Coronary artery (tissue), 2 donors: ENCODE data around the gene UBR4.

Experiments used
- DNase-seq: peaks from one replicate; pipeline ENCODE4 v3.0.0-alpha.2; 2017; ENCODE audit warnings: low spot score
- H3K27ac ChIP-seq, 2 donors: fragments of 200-600 bp; sonication (generic); one replicate each; pipeline ENCODE4 v1.5.1; 2016 to 2019
- H3K4me3 ChIP-seq: fragments of 200-600 bp; sonication (generic); 2 replicates; pipeline ENCODE4 v1.5.1; 2016; ENCODE audit warnings: mild to moderate bottlenecking, moderate library complexity
- TF ChIP-seq, protein P1 (sequence below): fragments of 200-600 bp; sonication (generic); IDR thresholded peaks from one replicate; pipeline ENCODE4 v1.5.1; 2019; ENCODE audit warnings: antibody characterized with exemption

Gene UBR4

DNA sequence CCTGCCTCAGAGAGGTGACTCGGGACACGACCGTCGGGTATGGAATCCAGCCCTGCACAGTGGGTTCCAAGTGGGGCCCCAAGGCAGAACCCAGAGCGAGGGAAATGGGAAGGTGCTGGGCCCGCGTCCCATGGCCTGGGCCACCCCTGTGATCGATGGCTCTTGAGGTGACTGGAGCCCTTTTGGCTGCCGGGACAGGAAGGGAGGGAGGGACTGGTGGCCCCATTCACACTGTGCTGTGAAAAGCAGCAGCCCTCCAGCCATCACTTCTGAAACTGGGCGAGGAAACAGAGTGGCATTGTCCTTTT, 143.2 kb downstream of the UBR4 start:
- TF ChIP-seq, protein P1, sequence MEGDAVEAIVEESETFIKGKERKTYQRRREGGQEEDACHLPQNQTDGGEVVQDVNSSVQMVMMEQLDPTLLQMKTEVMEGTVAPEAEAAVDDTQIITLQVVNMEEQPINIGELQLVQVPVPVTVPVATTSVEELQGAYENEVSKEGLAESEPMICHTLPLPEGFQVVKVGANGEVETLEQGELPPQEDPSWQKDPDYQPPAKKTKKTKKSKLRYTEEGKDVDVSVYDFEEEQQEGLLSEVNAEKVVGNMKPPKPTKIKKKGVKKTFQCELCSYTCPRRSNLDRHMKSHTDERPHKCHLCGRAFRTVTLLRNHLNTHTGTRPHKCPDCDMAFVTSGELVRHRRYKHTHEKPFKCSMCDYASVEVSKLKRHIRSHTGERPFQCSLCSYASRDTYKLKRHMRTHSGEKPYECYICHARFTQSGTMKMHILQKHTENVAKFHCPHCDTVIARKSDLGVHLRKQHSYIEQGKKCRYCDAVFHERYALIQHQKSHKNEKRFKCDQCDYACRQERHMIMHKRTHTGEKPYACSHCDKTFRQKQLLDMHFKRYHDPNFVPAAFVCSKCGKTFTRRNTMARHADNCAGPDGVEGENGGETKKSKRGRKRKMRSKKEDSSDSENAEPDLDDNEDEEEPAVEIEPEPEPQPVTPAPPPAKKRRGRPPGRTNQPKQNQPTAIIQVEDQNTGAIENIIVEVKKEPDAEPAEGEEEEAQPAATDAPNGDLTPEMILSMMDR = no peak
- no peak for DNase-seq
- Histone ChIP-seq H3K4me3 (no peak overlapping the region), H3K27ac (no peak overlapping the region)

DNA sequence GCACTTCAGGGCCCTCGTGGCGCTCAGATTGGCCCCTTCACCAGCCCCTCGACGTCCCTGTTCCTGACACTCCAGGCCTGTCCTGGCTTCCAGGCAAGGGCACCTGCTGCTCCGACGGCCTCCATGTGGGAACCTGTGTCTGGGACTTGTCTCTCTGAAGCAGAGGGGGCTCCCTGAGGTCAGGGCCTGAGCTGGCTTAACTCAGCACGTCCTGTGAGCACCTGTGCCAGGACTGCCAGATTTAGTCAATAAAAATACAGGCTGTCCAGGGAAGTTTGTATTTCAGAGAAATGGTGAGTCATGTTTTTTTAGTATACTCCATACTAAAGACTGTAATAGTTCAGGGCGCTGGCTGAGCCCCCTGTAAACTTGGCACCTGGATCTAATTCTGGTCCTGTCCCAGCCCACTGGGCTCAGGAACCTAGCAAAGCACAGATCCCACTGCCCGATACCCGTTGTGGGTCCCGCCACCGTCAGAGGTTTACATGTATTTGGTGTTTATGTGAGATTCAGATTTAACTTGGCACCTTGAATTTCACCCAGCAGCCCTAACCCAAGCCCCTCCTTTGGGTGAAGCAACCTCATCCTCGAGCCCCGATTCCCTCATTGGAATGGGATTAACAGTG, 143.7 kb downstream of the UBR4 start:
- no peak for DNase-seq
- Histone ChIP-seq H3K4me3 (no peak overlapping the region), H3K27ac (no peak overlapping the region)
- TF ChIP-seq, protein P1 = no peak

DNA sequence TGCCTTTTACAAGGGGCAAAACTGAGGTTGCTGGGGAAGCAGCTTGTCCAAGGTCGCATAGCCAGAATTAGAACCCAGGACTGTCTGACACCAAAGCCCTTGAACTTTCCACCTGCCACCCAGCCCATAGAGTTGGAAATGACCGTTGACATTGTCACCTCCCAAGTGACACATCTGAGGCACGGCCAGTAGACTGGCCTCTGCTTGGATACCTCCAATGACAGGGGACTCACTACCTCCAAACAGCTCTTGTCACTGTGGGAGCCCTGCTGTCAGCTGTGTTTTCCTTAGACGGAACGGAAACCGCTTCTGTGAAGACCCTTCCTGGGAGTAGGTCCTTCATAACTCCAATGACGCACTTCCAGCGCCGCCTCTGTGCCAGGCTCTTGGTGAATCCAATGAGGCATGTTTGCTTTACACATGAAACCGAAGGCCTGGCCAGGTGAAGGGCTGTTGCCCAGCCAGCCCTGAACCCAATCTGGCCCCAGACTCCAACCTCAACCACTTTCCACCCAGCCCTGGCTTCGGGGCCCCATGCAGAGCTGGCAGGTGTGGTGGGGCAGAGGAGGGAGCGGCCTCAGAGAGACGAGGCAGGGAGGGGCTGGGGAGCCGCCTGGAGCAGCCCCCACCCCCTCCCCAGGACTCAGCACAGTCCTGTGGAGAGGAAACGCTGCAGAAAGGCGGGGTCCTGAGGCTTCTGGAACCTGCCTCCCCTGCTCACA, 144.4 kb downstream of the UBR4 start:
- Histone ChIP-seq H3K27ac (no peak overlapping the region), H3K4me3 (no peak overlapping the region)
- no peak for DNase-seq
- TF ChIP-seq, protein P1 = no peak

DNA sequence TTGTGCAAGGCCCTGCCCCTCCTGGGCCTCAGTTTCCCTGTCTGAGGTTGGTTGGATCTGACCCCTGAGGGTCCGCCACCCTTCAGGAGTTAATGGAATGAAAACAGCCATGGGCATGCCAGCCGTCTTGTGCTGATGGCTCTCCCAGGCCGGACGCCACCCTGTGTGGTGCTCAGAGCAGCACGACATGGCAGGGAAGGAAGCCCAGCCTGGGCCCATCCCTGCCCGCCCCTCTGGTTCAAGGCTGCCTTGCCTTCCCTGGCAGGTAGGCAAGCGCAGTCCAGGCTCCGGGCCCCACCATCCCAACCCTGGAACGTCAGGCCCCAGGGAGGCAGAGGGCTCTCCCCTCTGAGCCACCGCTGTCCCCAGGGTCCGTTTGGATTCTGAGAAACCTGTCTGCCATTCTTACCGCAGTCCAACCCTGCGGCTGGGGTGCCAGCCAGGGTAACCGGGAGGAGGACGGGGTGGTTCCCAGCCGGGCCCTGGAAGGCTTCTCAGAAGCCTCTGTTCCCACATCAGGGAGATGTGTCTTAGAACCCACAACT, 145.1 kb downstream of the UBR4 start:
- no peak for DNase-seq
- TF ChIP-seq, protein P1 = no peak
- no peak overlapping the region for H3K4me3 ChIP-seq
- no peak overlapping the region for H3K27ac ChIP-seq

DNA sequence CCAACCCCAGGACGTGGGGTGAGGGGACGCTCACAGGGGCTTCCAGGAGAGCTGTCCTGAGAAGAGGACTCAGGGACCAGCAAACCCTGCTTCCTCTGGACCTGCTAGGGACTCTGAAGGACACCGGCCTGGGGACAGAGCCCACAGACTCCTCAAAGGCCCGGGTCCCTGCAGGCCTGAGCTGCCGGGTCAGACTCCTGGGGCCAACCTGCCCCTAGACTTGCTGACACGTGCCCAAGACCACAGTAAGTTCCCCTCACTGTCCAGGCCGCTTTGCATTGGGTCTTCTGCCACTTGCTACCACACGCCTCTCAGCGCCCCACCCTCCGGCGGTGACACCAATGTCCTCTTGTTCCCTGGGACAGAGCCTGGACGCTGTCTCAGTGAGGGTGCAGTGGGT, 146.9 kb downstream of the UBR4 start:
- no peak overlapping the region for H3K4me3 ChIP-seq
- no peak for DNase-seq
- TF ChIP-seq, protein P1 = no peak

DNA sequence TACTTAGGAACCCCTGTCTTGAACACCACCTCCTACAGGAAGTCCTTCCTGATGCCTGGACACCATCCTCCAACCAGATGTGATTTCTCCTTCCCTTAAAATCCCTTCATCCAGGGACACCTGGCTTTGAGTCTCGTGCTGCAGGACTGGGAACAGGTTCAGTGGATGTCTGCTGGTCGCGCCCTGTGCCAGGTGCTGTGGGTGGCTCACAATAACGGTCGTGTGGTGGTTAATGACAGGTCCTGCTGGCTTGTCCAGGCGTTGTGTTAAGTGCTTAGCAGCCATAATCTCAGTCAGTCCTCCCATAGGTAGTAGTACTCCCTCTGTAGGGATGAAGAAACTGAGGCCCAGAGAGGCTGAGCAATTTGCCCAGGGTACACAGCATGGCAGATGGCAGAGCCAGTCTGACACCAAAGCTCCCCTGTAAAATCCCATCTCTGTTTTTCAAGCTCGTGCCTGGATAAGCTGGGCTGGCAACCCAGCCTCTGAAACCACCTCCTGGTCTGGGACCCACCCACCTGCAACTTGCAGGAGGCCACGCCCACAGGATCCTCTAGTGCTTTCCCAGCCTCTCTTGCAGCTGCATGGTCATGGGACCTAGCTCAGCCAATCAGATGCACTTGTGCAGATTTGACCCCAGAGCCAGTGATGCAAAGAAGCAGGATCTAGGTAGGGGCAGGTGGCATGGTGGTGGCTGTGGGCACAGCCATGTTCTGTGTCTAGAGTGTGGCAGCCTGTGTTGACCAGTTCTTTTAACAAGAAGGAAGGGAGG, 147.6 kb downstream of the UBR4 start:
- Histone ChIP-seq H3K4me3 (no peak overlapping the region), H3K27ac (no peak overlapping the region)
- DNase-seq = no peak
- TF ChIP-seq, protein P1 = no peak

More for the DNA sequence above, 146.9 kb downstream of the UBR4 start:
- no peak overlapping the region for H3K27ac ChIP-seq
